HG03159 (cell line): ENCODE data around the gene CALCB.

ENCODE experiments used
- ATAC-seq: cut with Tn5 transposase; IDR thresholded peaks from one replicate; pipeline ENCODE4 v1.9.1; 2021; ENCODE audit warnings: mild to moderate bottlenecking, moderate library complexity; ENCODE audit not compliant: unreplicated experiment

The CALCB gene

GRCh38 chr11:15117751-15118150 is 44.4 kb downstream of the CALCB start:
- ATAC-seq, result no peak

GRCh38 chr11:15118431-15118830 is 45.0 kb downstream of the CALCB start:
- no peak for ATAC-seq

- ATAC-seq, result no peak
Measured at GRCh38 chr11:15119352-15119751, 46.0 kb downstream of the CALCB start.

- ATAC-seq, result no peak
Measured at GRCh38 chr11:15119826-15120225, 46.4 kb downstream of the CALCB start.

GRCh38 chr11:15123849-15124248 is 50.5 kb downstream of the CALCB start:
- no peak for ATAC-seq

- ATAC-seq, result no peak
Measured at GRCh38 chr11:15124528-15124927, 51.1 kb downstream of the CALCB start.

GRCh38 chr11:15127341-15127740 is 53.9 kb downstream of the CALCB start:
- no peak for ATAC-seq
